Activated CD8-positive, alpha-beta memory T cell treated with anti-CD3 and anti-CD28 coated beads for 24 hours (primary cell): ENCODE results near the gene BCAR1.

Experiments used
- DNase-seq: peaks from one replicate; pipeline ENCODE4 v3.0.0-alpha.2; 2020

The BCAR1 gene

GRCh38 chr16:75238853-75239541 is 12.4 kb downstream of the BCAR1 start:
- DNase-seq: no peak

GRCh38 chr16:75238132-75238852 is 13.1 kb downstream of the BCAR1 start:
- DNase-seq: no peak

- DNase-seq: no peak
Observed at GRCh38 chr16:75237398-75238131, 13.9 kb downstream of the BCAR1 start.

GRCh38 chr16:75236736-75237397 is 14.6 kb downstream of the BCAR1 start:
- no peak for DNase-seq

- DNase-seq: no peak
Observed at GRCh38 chr16:75236232-75236631, 15.2 kb downstream of the BCAR1 start.

- no peak for DNase-seq
Observed at GRCh38 chr16:75235721-75236193, 15.7 kb downstream of the BCAR1 start.

- DNase-seq: no peak
Observed at GRCh38 chr16:75234856-75235696, 16.3 kb downstream of the BCAR1 start.

- no peak for DNase-seq
Observed at GRCh38 chr16:75233611-75233938, 17.8 kb downstream of the BCAR1 start.

- no peak for DNase-seq
Observed at GRCh38 chr16:75231570-75231969, 19.9 kb downstream of the BCAR1 start.

GRCh38 chr16:75230471-75231110 is 20.8 kb downstream of the BCAR1 start:
- no peak for DNase-seq

- no peak for DNase-seq
Observed at GRCh38 chr16:75229172-75230031, 22.0 kb downstream of the BCAR1 start.

GRCh38 chr16:75228143-75228976 is 23.1 kb downstream of the BCAR1 start:
- no peak for DNase-seq

- no peak for DNase-seq
Observed at GRCh38 chr16:75227361-75228142, 23.9 kb downstream of the BCAR1 start.

- DNase-seq: no peak
Observed at GRCh38 chr16:75226550-75227360, 24.7 kb downstream of the BCAR1 start.

GRCh38 chr16:75225678-75226515 is 25.5 kb downstream of the BCAR1 start:
- no peak for DNase-seq

- DNase-seq: no peak
Observed at GRCh38 chr16:75225092-75225491, 26.3 kb downstream of the BCAR1 start.
